AG10803 (cell line): ENCODE measurements around the gene ITGA3.

ENCODE experiments used
- DNase-seq: peaks from one replicate; pipeline ENCODE4 v3.0.0; 2010; ENCODE audit warnings: low read depth
- H3K4me3 ChIP-seq: 2 replicates; pipeline ENCODE4 v1.5.1; 2011; ENCODE audit warnings: mild to moderate bottlenecking, low read length, control low read depth
- CTCF ChIP-seq: conservative IDR thresholded peaks from 2 replicates; pipeline ENCODE4 v1.5.1; 2011; ENCODE audit warnings: mild to moderate bottlenecking, low read length, control low read depth, inconsistent platforms

ITGA3 gene

GRCh38 chr17:50078430-50078829, 22.5 kb downstream of the ITGA3 start:
- no peak overlapping the region for H3K4me3 ChIP-seq
- no peak for DNase-seq
- TF ChIP-seq CTCF = no peak

GRCh38 chr17:50079334-50080095, 23.6 kb downstream of the ITGA3 start:
- no peak overlapping the region for H3K4me3 ChIP-seq
- TF ChIP-seq CTCF = peak; percentile 68
- peak; percentile 49 for DNase-seq

GRCh38 chr17:50080096-50080480, 24.2 kb downstream of the ITGA3 start:
- no peak for TF ChIP-seq CTCF
- no peak overlapping the region for H3K4me3 ChIP-seq
- no peak for DNase-seq

GRCh38 chr17:50080827-50081226, 24.9 kb downstream of the ITGA3 start:
- DNase-seq = no peak

GRCh38 chr17:50081757-50082156, 25.8 kb downstream of the ITGA3 start:
- H3K4me3 ChIP-seq = no peak overlapping the region
- no peak for TF ChIP-seq CTCF
- DNase-seq = no peak

More at GRCh38 chr17:50080827-50081226, 24.9 kb downstream of the ITGA3 start:
- H3K4me3 ChIP-seq = no peak overlapping the region
- no peak for TF ChIP-seq CTCF

GRCh38 chr17:50087246-50087911, 31.5 kb downstream of the ITGA3 start:
- DNase-seq = peak; percentile 69
- TF ChIP-seq CTCF = peak; percentile 85
- no peak overlapping the region for H3K4me3 ChIP-seq

GRCh38 chr17:50087912-50088405, 32.0 kb downstream of the ITGA3 start:
- H3K4me3 ChIP-seq = no peak overlapping the region
- DNase-seq = no peak
- TF ChIP-seq CTCF = no peak
